Measurements from ENCODE around the gene RHD.

Gene RHD

GRCh38 chr1:25343872-25344271, 71.6 kb downstream of the RHD start:
- TF ChIP-seq OSR1 (CRISPR knock-in tag; IDR thresholded peaks at IDR 0.05) (no peak), ISL1 (CRISPR knock-in tag; IDR thresholded peaks at IDR 0.05) (no peak), TOX (CRISPR knock-in tag; IDR thresholded peaks at IDR 0.05; ENCODE audit: borderline replicate concordance) (no peak), ZNF565 (CRISPR knock-in tag; conservative IDR thresholded peaks at IDR 0.05; ENCODE audit: low read depth) (no peak), ZNF8 (CRISPR knock-in tag; IDR thresholded peaks at IDR 0.05) (no peak), CREB5 (CRISPR knock-in tag; IDR thresholded peaks at IDR 0.05; ENCODE audit: low read depth) (no peak), RARB (CRISPR knock-in tag; IDR thresholded peaks at IDR 0.05) (no peak), ZFP30 (CRISPR knock-in tag; IDR thresholded peaks at IDR 0.05) (no peak)
- ATAC-seq: peak; percentile 88

GRCh38 chr1:25347556-25347955, 75.2 kb downstream of the RHD start:
- no peak for ATAC-seq

More at GRCh38 chr1:25347556-25347955, 75.2 kb downstream of the RHD start:
- TF ChIP-seq BACH2 (CRISPR knock-in tag; IDR thresholded peaks at IDR 0.05; ENCODE audit: borderline replicate concordance): no peak
- no peak for TF ChIP-seq PATZ1 (CRISPR knock-in tag; IDR thresholded peaks at IDR 0.05; ENCODE audit: borderline replicate concordance)
- TF ChIP-seq ISL1 (CRISPR knock-in tag; IDR thresholded peaks at IDR 0.05): no peak
- no peak for TF ChIP-seq PPARA (CRISPR knock-in tag; IDR thresholded peaks at IDR 0.05; ENCODE audit: borderline replicate concordance)
- TF ChIP-seq CSDC2 (CRISPR knock-in tag; IDR thresholded peaks at IDR 0.05): no peak
- TF ChIP-seq SNAI2 (CRISPR knock-in tag; IDR thresholded peaks at IDR 0.05): no peak
- TF ChIP-seq RARB (CRISPR knock-in tag; IDR thresholded peaks at IDR 0.05): no peak
- no peak for TF ChIP-seq OSR1 (CRISPR knock-in tag; IDR thresholded peaks at IDR 0.05)
- TF ChIP-seq TSHZ2 (CRISPR knock-in tag; IDR thresholded peaks at IDR 0.05): no peak
- TF ChIP-seq TCF4 (CRISPR knock-in tag; IDR thresholded peaks at IDR 0.05; ENCODE audit: borderline replicate concordance): no peak
- no peak for TF ChIP-seq ZNF70 (CRISPR knock-in tag; IDR thresholded peaks at IDR 0.05)
- TF ChIP-seq ESRRG (CRISPR knock-in tag; IDR thresholded peaks at IDR 0.05): no peak
- TF ChIP-seq CSRNP3 (CRISPR knock-in tag; IDR thresholded peaks at IDR 0.05): no peak
- TF ChIP-seq CREB5 (CRISPR knock-in tag; IDR thresholded peaks at IDR 0.05; ENCODE audit: low read depth): no peak
- TF ChIP-seq ZNF8 (CRISPR knock-in tag; IDR thresholded peaks at IDR 0.05): no peak
